Progenitor cell of endocrine pancreas (in vitro differentiated cells): ENCODE measurements around the gene AKAP9. TPM values are rescaled to one million over a fixed set of nuclear protein-coding genes. Genes with fewer than 3 reads are reported as not detected.

ENCODE experiments used
- DNase-seq: peaks from one replicate; pipeline ENCODE4 v3.0.0; 2021; ENCODE audit warnings: low spot score; ENCODE audit not compliant: unreplicated experiment
- H3K27ac Mint-ChIP-seq: 2 replicates; pipeline ENCODE4 v1.8.0; 2021; ENCODE audit warnings: mild to moderate bottlenecking, moderate library complexity, mixed read lengths
- H3K27me3 Mint-ChIP-seq: 2 replicates; pipeline ENCODE4 v1.8.0; 2021; ENCODE audit warnings: mixed read lengths
- H3K36me3 Mint-ChIP-seq: 2 replicates; pipeline ENCODE4 v1.8.0; 2022; ENCODE audit warnings: mixed read lengths; ENCODE audit not compliant: insufficient read depth
- H3K4me1 Mint-ChIP-seq: 2 replicates; pipeline ENCODE4 v1.8.0; 2021; ENCODE audit warnings: low read depth, mixed read lengths
- H3K4me3 Mint-ChIP-seq: 2 replicates; pipeline ENCODE4 v1.8.0; 2021; ENCODE audit warnings: low read depth, mild to moderate bottlenecking, moderate library complexity, mixed read lengths
- H3K9me3 Mint-ChIP-seq: 2 replicates; pipeline ENCODE4 v1.8.0; 2021; ENCODE audit warnings: low read depth, mixed read lengths
- CTCF ChIP-seq: fragments of 200-600 bp; sonication (generic); IDR thresholded peaks from one replicate; pipeline ENCODE4 v1.5.0; 2021; ENCODE audit warnings: antibody characterized with exemption, mild to moderate bottlenecking; ENCODE audit not compliant: unreplicated experiment
- total RNA-seq: library from RNA; stranded (reverse); gene quantifications from 2 replicates; pipeline ENCODE4 v1.2.1, GENCODE V29; 2021

Gene AKAP9
- total RNA-seq, 1 donor from 2014 or later, result 105 TPM

GRCh38 chr7:91913612-91914011 lies 27.1 kb upstream of the AKAP9 start:
- H3K4me3 Mint-ChIP-seq, result no peak overlapping the region
- H3K4me1 Mint-ChIP-seq, result peaks cover 4% of the 10 kb centered on the region
- H3K27ac Mint-ChIP-seq, result no peak overlapping the region
- DNase-seq, result no peak
- H3K9me3 Mint-ChIP-seq, result peaks cover 3% of the 10 kb centered on the region
- no peaks in the 10 kb centered on the region for H3K36me3 Mint-ChIP-seq
- TF ChIP-seq CTCF, result no peak
- no peaks in the 10 kb centered on the region for H3K27me3 Mint-ChIP-seq

GRCh38 chr7:91915401-91916050 lies 25.1 kb upstream of the AKAP9 start:
- Mint-ChIP-seq H3K4me1 (peaks cover 4% of the 10 kb centered on the region), H3K27me3 (no peaks in the 10 kb centered on the region), H3K36me3 (no peaks in the 10 kb centered on the region), H3K4me3 (no peak overlapping the region), H3K9me3 (no peaks in the 10 kb centered on the region), H3K27ac (no peak overlapping the region)
- DNase-seq, result no peak
- no peak for TF ChIP-seq CTCF

- Mint-ChIP-seq H3K27ac (no peak overlapping the region), H3K4me1 (peaks cover 4% of the 10 kb centered on the region), H3K36me3 (no peaks in the 10 kb centered on the region), H3K27me3 (no peaks in the 10 kb centered on the region), H3K4me3 (no peak overlapping the region), H3K9me3 (no peaks in the 10 kb centered on the region)
- no peak for TF ChIP-seq CTCF
- no peak for DNase-seq
Measured at GRCh38 chr7:91916051-91916440, 24.6 kb upstream of the AKAP9 start.

- Mint-ChIP-seq H3K27ac (no peak overlapping the region), H3K4me3 (no peak overlapping the region), H3K4me1 (peaks cover 6% of the 10 kb centered on the region), H3K36me3 (no peaks in the 10 kb centered on the region), H3K27me3 (no peaks in the 10 kb centered on the region), H3K9me3 (no peaks in the 10 kb centered on the region)
- no peak for TF ChIP-seq CTCF
- no peak for DNase-seq
Measured at GRCh38 chr7:91918356-91918755, 22.3 kb upstream of the AKAP9 start.

GRCh38 chr7:91922857-91923256 lies 17.8 kb upstream of the AKAP9 start:
- no peak overlapping the region for H3K4me3 Mint-ChIP-seq
- peaks cover 4% of the 10 kb centered on the region for H3K9me3 Mint-ChIP-seq
- DNase-seq, result no peak
- no peak for TF ChIP-seq CTCF
- peaks cover 6% of the 10 kb centered on the region for H3K4me1 Mint-ChIP-seq
- peaks cover 3% of the 10 kb centered on the region for H3K27me3 Mint-ChIP-seq
- no peaks in the 10 kb centered on the region for H3K36me3 Mint-ChIP-seq
- H3K27ac Mint-ChIP-seq, result no peak overlapping the region
